DMS 273 (cell line): Measurements from ENCODE around the gene RAB14.
"Not testable (repeated sequence)": the region's sequence is repeated elsewhere in the genome, so short reads cannot be mapped to it uniquely, and the experiment has no call there.

Experiments
- DNase-seq: peaks from one replicate; lab custom pipeline; 2025; ENCODE audit not compliant: unreplicated experiment; lab: John Stamatoyannopoulos, UW

RAB14 gene

GRCh38 chr9:121168052-121168451 is 33.6 kb downstream of the RAB14 start:
- DNase-seq = no peak

- DNase-seq = no peak
These were observed 41.6 kb downstream of the RAB14 start for GRCh38 chr9:121160025-121160424.

GRCh38 chr9:121157939-121158338 is 43.7 kb downstream of the RAB14 start:
- no peak for DNase-seq

- DNase-seq = peak; percentile 14
These were observed 45.4 kb downstream of the RAB14 start for GRCh38 chr9:121156263-121156731.

- DNase-seq = no peak
These were observed 46.9 kb downstream of the RAB14 start for GRCh38 chr9:121154782-121155181.

- DNase-seq = no peak
These were observed 48.0 kb downstream of the RAB14 start for GRCh38 chr9:121153642-121154041.

GRCh38 chr9:121150188-121150587 is 51.5 kb downstream of the RAB14 start:
- DNase-seq = no peak

- DNase-seq = no peak
These were observed 57.2 kb downstream of the RAB14 start for GRCh38 chr9:121144482-121144881.

GRCh38 chr9:121143771-121144170 is 57.9 kb downstream of the RAB14 start:
- DNase-seq = no peak

GRCh38 chr9:121141706-121142105 is 60.0 kb downstream of the RAB14 start:
- no peak for DNase-seq

GRCh38 chr9:121141306-121141705 is 60.4 kb downstream of the RAB14 start:
- no peak for DNase-seq

GRCh38 chr9:121140162-121140561 is 61.5 kb downstream of the RAB14 start:
- no peak for DNase-seq

- DNase-seq = no peak
These were observed 62.7 kb downstream of the RAB14 start for GRCh38 chr9:121138973-121139372.

- no peak for DNase-seq
These were observed 63.1 kb downstream of the RAB14 start for GRCh38 chr9:121138561-121138960.

- DNase-seq = no peak
These were observed 66.0 kb downstream of the RAB14 start for GRCh38 chr9:121135642-121136041.

GRCh38 chr9:121133104-121133816 is 68.4 kb downstream of the RAB14 start:
- DNase-seq = no peak

- DNase-seq = not testable (repeated sequence)
These were observed 72.3 kb downstream of the RAB14 start for GRCh38 chr9:121129384-121129783.
